Measurements from ENCODE around the gene PCNP.
"Not testable (repeated sequence)": the region's sequence is repeated elsewhere in the genome, so short reads cannot be mapped to it uniquely, and the experiment has no call there.

Gene PCNP

GRCh38 chr3:101591071-101591470, 17.1 kb downstream of the PCNP start:
- H3K36me3 ChIP-seq (ENCODE audit: control insufficient read depth, low read length): peaks cover 81% of the 10 kb centered on the region
- H3K4me3 ChIP-seq (ENCODE audit: low read length): no peak overlapping the region
- peaks cover 10% of the 10 kb centered on the region; the same call in 1 of the 2 replicates for H3F3A ChIP-seq (ENCODE audit: control insufficient read depth, insufficient read depth)
- H3K4me2 ChIP-seq (ENCODE audit: low read length): no peak overlapping the region
- no peaks in the 10 kb centered on the region for H3K9me3 ChIP-seq (ENCODE audit: control insufficient read depth, insufficient read depth, low read length)
- no peaks in the 10 kb centered on the region for H3K9me2 ChIP-seq (replicated peaks; ENCODE audit: control insufficient read depth, low read length)
- no peak overlapping the region for H3K27ac ChIP-seq (ENCODE audit: low read depth, low read length)
- H4K20me1 ChIP-seq (ENCODE audit: control insufficient read depth, insufficient read depth, low read depth, low read length): no peaks in the 10 kb centered on the region
- peaks cover 35% of the 10 kb centered on the region for H3K79me2 ChIP-seq (ENCODE audit: control insufficient read depth, low read length)
- no peaks in the 10 kb centered on the region for H3K27me3 ChIP-seq (ENCODE audit: control insufficient read depth, low read length)
- H3K4me1 ChIP-seq (ENCODE audit: control insufficient read depth, low read length): no peaks in the 10 kb centered on the region
- TF ChIP-seq CTCF (IDR thresholded peaks at IDR 0.05; ENCODE audit: low read depth, low read length, poor library complexity, severe bottlenecking) (no peak), EZH2phosphoT487 (IDR thresholded peaks at IDR 0.05; ENCODE audit: borderline replicate concordance, low read length) (no peak)

GRCh38 chr3:101602731-101603130, 28.8 kb downstream of the PCNP start:
- Histone ChIP-seq H3F3A (ENCODE audit: control insufficient read depth, insufficient read depth) (peaks cover 13% of the 10 kb centered on the region; the same call in 1 of the 2 replicates), H3K27ac (ENCODE audit: low read depth, low read length) (no peak overlapping the region), H3K9me3 (ENCODE audit: control insufficient read depth, insufficient read depth, low read length) (no peaks in the 10 kb centered on the region), H3K27me3 (ENCODE audit: control insufficient read depth, low read length) (no peaks in the 10 kb centered on the region), H3K79me2 (ENCODE audit: control insufficient read depth, low read length) (no peaks in the 10 kb centered on the region), H3K4me3 (ENCODE audit: low read length) (no peak overlapping the region), H3K36me3 (ENCODE audit: control insufficient read depth, low read length) (no peaks in the 10 kb centered on the region; the same call in 1 of the 2 replicates), H4K20me1 (ENCODE audit: control insufficient read depth, insufficient read depth, low read depth, low read length) (no peaks in the 10 kb centered on the region), H3K4me1 (ENCODE audit: control insufficient read depth, low read length) (no peaks in the 10 kb centered on the region), H3K4me2 (ENCODE audit: low read length) (no peak overlapping the region), H3K9me2 (replicated peaks; ENCODE audit: control insufficient read depth, low read length) (no peaks in the 10 kb centered on the region)
- TF ChIP-seq CTCF (IDR thresholded peaks at IDR 0.05; ENCODE audit: low read depth, low read length, poor library complexity, severe bottlenecking): no peak
- no peak for TF ChIP-seq EZH2phosphoT487 (IDR thresholded peaks at IDR 0.05; ENCODE audit: borderline replicate concordance, low read length)

DNA sequence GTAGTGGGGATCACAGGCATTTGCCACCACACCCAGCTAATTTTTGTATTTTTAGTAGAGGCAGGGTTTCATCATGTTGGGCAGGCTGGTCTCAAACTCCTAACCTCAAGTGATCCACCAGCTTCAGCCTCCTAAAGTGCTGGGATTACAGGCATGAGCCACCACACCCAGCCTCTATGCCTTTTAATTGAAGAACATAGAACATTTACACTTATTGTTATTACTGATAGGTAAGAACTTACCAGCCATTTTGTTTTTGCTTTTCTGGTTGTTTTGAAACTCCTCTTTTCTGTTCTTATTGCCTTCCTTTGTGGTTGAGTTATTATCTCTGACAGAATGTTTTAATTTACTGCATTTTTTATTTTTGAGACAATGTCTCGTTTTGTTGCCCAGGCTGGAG, 29.2 kb downstream of the PCNP start:
- Histone ChIP-seq H4K20me1 (ENCODE audit: control insufficient read depth, insufficient read depth, low read depth, low read length) (no peaks in the 10 kb centered on the region), H3F3A (ENCODE audit: control insufficient read depth, insufficient read depth) (peaks cover 9% of the 10 kb centered on the region; the same call in 1 of the 2 replicates), H3K4me2 (ENCODE audit: low read length) (no peak overlapping the region), H3K36me3 (ENCODE audit: control insufficient read depth, low read length) (no peaks in the 10 kb centered on the region; the same call in 1 of the 2 replicates), H3K27me3 (ENCODE audit: control insufficient read depth, low read length) (no peaks in the 10 kb centered on the region), H3K79me2 (ENCODE audit: control insufficient read depth, low read length) (no peaks in the 10 kb centered on the region), H3K9me3 (ENCODE audit: control insufficient read depth, insufficient read depth, low read length) (no peaks in the 10 kb centered on the region), H3K4me1 (ENCODE audit: control insufficient read depth, low read length) (no peaks in the 10 kb centered on the region), H3K4me3 (ENCODE audit: low read length) (no peak overlapping the region), H3K27ac (ENCODE audit: low read depth, low read length) (no peak overlapping the region), H3K9me2 (replicated peaks; ENCODE audit: control insufficient read depth, low read length) (no peaks in the 10 kb centered on the region)
- TF ChIP-seq EZH2phosphoT487 (IDR thresholded peaks at IDR 0.05; ENCODE audit: borderline replicate concordance, low read length): no peak

- H3K9me2 ChIP-seq (replicated peaks; ENCODE audit: control insufficient read depth, low read length); H3K4me3 ChIP-seq (ENCODE audit: low read length); H3K79me2 ChIP-seq (ENCODE audit: control insufficient read depth, low read length); H3K27ac ChIP-seq (ENCODE audit: low read depth, low read length); H3K9me3 ChIP-seq (ENCODE audit: control insufficient read depth, insufficient read depth, low read length); H3K36me3 ChIP-seq (ENCODE audit: control insufficient read depth, low read length); H3F3A ChIP-seq (ENCODE audit: control insufficient read depth, insufficient read depth); H3K4me2 ChIP-seq (ENCODE audit: low read length); H3K4me1 ChIP-seq (ENCODE audit: control insufficient read depth, low read length); H3K27me3 ChIP-seq (ENCODE audit: control insufficient read depth, low read length); H4K20me1 ChIP-seq (ENCODE audit: control insufficient read depth, insufficient read depth, low read depth, low read length): not testable (repeated sequence)
Measured at GRCh38 chr3:101605398-101605797, 31.4 kb downstream of the PCNP start.

Measured in DOHH2 (cell line).